Activated CD8-positive, alpha-beta memory T cell treated with anti-CD3 and anti-CD28 coated beads, Interleukin-2, amount 10 ng/mL, durations not matched to agents 7 days and 5 days (primary cell): Measurements from ENCODE around the gene TDRKH. TPM values are rescaled to one million over a fixed set of nuclear protein-coding genes. Genes with fewer than 3 reads are reported as not detected.

Experiments
- ATAC-seq: fragments of 150-1000 bp; cut with Tn5 transposase; one replicate; pipeline ENCODE4 v1.10.0; 2021; ENCODE audit warnings: moderate library complexity
- CTCF ChIA-PET: fragments of 350-600 bp; sonication (Branson Sonifier 250); formaldehyde crosslinking; loops from one replicate; lab custom pipeline; 2021; ENCODE audit warnings: antibody characterized with exemption; lab: Charles Lee
- DNase-seq: peaks from one replicate; pipeline ENCODE4 v3.0.0-alpha.2; 2020
- H3K27ac Mint-ChIP-seq: one replicate; pipeline ENCODE4 v1.8.0; 2021; ENCODE audit warnings: mild to moderate bottlenecking, mixed read lengths
- H3K27me3 Mint-ChIP-seq: one replicate; pipeline ENCODE4 v1.8.0; 2021; ENCODE audit warnings: mixed read lengths
- H3K36me3 Mint-ChIP-seq: one replicate; pipeline ENCODE4 v1.8.0; 2021; ENCODE audit warnings: mild to moderate bottlenecking, mixed read lengths
- H3K4me1 Mint-ChIP-seq: one replicate; pipeline ENCODE4 v1.8.0; 2021; ENCODE audit warnings: mixed read lengths
- H3K4me3 Mint-ChIP-seq: one replicate; pipeline ENCODE4 v1.8.0; 2021; ENCODE audit warnings: mild to moderate bottlenecking, moderate library complexity, mixed read lengths
- H3K9me3 Mint-ChIP-seq: one replicate; pipeline ENCODE4 v1.8.0; 2022; ENCODE audit warnings: low read depth, mixed read lengths
- total RNA-seq, 2 experiments: library from RNA; stranded (reverse); gene quantifications; one replicate each; pipeline ENCODE4 v1.2.3, GENCODE V29; 2021

The TDRKH gene, protein sequence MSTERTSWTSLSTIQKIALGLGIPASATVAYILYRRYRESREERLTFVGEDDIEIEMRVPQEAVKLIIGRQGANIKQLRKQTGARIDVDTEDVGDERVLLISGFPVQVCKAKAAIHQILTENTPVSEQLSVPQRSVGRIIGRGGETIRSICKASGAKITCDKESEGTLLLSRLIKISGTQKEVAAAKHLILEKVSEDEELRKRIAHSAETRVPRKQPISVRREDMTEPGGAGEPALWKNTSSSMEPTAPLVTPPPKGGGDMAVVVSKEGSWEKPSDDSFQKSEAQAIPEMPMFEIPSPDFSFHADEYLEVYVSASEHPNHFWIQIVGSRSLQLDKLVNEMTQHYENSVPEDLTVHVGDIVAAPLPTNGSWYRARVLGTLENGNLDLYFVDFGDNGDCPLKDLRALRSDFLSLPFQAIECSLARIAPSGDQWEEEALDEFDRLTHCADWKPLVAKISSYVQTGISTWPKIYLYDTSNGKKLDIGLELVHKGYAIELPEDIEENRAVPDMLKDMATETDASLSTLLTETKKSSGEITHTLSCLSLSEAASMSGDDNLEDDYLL
- 10 to 100 TPM; 16.4 to 17.1 TPM for total RNA-seq

DNA sequence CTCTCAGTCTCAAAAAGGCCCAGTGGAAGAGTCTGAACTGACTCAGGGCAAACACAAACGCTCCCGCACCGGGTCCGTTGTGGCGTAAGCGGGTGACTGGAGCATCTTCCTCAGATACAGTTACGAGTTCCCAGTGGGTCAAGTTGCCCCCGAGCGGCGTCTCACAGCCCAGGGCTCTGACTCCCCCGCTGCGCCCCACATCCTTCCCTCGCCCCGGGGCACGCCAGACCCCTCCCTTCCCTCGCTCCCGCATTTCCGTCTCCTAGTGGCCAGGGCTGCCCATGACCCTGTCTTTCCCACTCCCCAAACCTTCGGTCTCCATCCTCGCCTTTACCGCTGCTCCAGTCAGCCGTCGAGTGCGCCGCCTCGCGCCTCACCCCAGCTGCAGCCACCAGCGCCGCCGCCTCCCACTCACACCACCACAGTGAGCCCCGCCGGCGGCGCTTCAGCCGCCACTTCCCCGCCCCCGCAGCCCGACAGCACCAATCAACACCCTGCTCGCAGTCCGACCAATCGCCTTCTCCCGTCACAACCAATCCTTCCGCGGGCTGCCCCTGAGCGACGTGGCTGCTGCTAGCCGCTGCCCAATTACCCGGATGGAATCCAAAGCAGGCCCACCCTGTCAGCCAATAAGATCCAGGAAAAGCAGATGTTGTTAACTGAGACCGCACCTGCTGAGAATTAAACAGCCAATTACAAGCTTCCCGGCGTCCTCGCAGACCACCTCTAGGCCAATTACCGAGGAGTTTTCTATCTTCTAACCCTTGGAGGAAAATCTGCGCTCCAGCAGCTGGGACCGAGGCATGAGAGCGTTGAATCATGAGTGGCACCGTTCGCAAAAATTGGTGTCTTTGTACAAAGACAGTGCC lies at the start of gene TDRKH:
Gene TDRKH (minus strand): TSS at position 430 of the 869 bp plus-strand sequence. CDS start 7,478 bp downstream, outside the sequence.
- CTCF ChIA-PET = interaction anchor here (0.7 to 2.1 kb wide), 9 partner anchors 8 to 49 kb away, joined by 3 to 7 read pairs (median 3); partner anchors contain the start of gene C2CD4D
- Mint-ChIP-seq H3K27me3 (no peaks in the 10 kb centered on the region), H3K4me3 (peak within 1 kb of the TSS; percentile 97), H3K36me3 (peaks cover 4% of the 10 kb centered on the region), H3K4me1 (peaks cover 24% of the 10 kb centered on the region), H3K9me3 (no peaks in the 10 kb centered on the region), H3K27ac (peak within 1 kb of the TSS; percentile 87)
- peak; percentile 99 for DNase-seq
- peak; percentile 98 for ATAC-seq

DNA sequence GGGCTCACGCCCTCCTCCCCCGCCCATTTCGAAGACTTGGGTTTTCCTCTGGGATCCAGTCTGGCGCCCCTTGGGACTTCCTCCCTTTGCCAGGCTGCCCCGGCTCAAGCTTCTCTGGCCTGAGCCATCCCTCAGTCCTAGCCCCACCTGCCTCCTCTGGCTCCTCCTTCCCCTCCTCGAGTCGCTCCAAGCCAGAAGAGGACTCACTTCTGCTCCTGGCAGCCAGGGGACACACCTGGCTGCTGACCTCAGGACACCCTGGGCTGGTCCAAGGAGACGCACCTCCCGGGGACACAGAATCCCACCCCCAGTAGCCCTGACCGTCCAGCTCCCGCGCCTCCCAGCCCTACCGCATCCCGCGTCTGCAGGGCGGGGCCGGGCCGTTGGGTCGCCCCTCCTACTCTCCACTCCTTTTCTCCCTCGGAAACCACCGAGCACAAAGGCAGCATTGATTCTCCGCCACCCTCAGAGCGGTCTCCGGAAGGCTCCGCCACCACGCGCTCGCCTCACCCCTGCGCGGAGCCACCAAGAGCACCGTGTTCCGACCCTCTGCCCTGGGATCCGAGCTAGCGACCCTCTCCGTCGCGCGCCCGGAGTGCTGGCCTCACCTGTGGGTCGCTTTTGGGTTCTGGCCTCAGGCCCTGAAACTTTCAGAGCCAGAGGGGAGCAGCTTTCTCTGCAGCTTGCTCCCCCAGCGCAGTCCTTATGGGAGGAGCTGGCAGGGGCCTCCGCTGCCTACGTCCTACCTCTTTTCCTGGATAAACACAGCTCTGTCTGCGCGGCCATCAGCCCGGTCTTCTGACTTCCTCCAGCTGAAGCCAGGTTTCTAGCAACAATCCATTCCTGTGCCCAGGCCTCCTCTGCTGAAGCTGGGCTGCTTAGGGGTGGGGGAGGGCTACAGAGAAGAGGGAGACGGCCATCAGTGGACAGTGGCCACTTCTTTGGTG lies 49.4 kb upstream of the TDRKH start, which contains the start of gene C2CD4D:
Gene C2CD4D (minus strand): TSS at position 364 of the 947 bp plus-strand sequence. CDS start 831 bp downstream, outside the sequence.
- peak; percentile 76 for ATAC-seq
- Mint-ChIP-seq H3K9me3 (no peaks in the 10 kb centered on the region), H3K4me3 (peak within 1 kb of the TSS; percentile 79), H3K27ac (peak within 1 kb of the TSS; percentile 71), H3K4me1 (peaks cover 34% of the 10 kb centered on the region), H3K27me3 (peaks cover 2% of the 10 kb centered on the region), H3K36me3 (peaks cover 1% of the 10 kb centered on the region)
- CTCF ChIA-PET = interaction anchor here (0.6 to 1.8 kb wide), 10 partner anchors 9 to 307 kb away, joined by 3 to 8 read pairs (median 3); partner anchors contain the start of genes MRPL9 and TDRKH
- peak; percentile 80 for DNase-seq

DNA sequence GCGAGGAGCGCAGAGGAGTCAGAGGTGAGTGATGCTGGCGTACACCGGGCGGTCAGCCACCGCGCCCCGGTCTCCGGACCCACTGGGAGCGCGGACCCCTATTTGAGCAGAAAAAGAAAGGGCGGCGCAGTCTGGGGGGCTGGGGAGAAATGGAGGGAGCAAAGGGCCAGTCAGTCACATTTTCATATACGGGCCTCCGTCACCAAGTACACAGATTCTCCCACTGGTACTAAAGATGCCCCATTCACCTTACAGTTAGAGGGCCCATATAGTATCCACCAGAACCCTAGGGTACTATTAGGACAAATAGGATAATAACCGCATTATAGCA lies 48.7 kb upstream of the TDRKH start:
- ATAC-seq (no peak), DNase-seq (no peak)
- peak overlapping the region; percentile 71 for H3K27ac Mint-ChIP-seq
- peaks cover 2% of the 10 kb centered on the region for H3K27me3 Mint-ChIP-seq
- peaks cover 1% of the 10 kb centered on the region for H3K36me3 Mint-ChIP-seq
- H3K9me3 Mint-ChIP-seq = no peaks in the 10 kb centered on the region
- H3K4me1 Mint-ChIP-seq = peaks cover 40% of the 10 kb centered on the region
- H3K4me3 Mint-ChIP-seq = peak overlapping the region; percentile 79
- CTCF ChIA-PET = interaction anchor here (0.8 to 1.2 kb wide), 3 partner anchors 9 to 121 kb away, joined by 3 read pairs; partner anchors contain the start of gene TDRKH

DNA sequence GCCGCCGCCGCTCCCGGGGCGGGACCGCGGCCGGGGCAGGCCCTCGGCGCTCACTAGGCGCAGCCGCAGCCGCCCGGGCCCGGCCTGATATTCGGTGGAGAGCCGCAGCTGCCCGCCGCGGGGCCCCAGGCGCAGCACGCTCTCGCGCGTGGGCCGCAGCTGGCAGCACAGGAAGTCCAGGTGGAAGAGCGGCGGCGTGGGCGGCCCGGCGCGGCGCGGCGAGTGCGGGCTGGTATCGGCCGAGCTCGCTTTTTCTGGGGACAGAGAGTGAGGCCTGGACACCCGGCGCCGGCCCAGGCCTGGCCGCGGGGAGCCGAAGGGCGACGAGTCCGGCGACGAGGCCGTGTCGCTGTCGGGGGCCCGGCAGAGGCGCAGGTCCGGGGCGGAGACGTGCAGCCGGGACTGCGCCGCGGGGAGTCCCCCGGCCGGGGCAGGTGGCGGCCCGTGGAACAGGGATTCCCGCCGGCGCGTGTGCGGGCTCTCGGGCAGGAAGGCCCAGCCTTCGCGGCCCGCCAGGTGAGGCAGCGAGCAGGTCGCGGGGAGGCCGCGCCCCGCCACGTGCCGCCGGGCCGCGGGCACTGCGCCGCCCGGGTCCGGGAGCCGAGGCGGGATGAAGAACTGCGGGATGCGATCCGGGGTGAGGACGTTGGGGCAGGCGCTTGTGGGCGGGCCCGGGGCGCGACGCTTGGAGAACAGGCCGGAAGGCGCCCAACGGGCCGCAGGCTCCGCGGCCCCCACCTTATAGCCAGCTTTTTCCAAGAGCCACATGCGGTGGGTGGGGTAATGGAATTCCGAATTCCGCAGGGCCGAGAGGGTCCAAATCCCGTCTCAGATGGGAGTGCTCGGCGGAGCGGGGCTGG lies 48.2 kb upstream of the TDRKH start:
- Mint-ChIP-seq H3K4me1 (peaks cover 46% of the 10 kb centered on the region), H3K27ac (peak overlapping the region; percentile 71), H3K36me3 (peaks cover 1% of the 10 kb centered on the region), H3K9me3 (no peaks in the 10 kb centered on the region), H3K27me3 (peaks cover 2% of the 10 kb centered on the region), H3K4me3 (peak overlapping the region; percentile 79)
- ATAC-seq (peak; percentile 17), DNase-seq (no peak)
- CTCF ChIA-PET = interaction anchor here (1.2 to 2.7 kb wide), 2 partner anchors 8 to 16 kb away, joined by 3 to 6 read pairs; no protein-coding TSS in a partner anchor

DNA sequence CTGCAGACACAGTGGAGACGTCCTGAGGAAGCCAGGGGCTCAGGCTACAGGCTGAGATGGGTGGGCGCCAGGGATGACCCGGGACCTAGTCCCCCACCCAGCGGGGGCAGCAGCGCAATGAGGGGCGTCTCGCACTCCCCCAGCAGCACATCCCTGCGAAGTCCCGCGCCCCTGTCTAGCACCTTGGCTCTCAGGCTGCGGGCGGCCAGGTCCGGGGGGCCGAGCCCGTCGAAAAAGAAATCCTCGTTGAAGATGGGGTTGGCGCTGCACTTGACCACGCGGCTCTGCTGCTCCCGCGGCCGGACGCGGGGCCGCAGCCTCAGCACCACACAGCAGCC lies 47.6 kb upstream of the TDRKH start:
- CTCF ChIA-PET = interaction anchor here (2.7 kb wide), 1 partner anchor 15 kb away, joined by 6 read pairs; no protein-coding TSS in a partner anchor
- Mint-ChIP-seq H3K4me3 (peak overlapping the region; percentile 68), H3K36me3 (peaks cover 1% of the 10 kb centered on the region), H3K27me3 (peaks cover 2% of the 10 kb centered on the region), H3K4me1 (peaks cover 51% of the 10 kb centered on the region), H3K9me3 (no peaks in the 10 kb centered on the region), H3K27ac (peak overlapping the region; percentile 89)
- DNase-seq (no peak), ATAC-seq (no peak)

DNA sequence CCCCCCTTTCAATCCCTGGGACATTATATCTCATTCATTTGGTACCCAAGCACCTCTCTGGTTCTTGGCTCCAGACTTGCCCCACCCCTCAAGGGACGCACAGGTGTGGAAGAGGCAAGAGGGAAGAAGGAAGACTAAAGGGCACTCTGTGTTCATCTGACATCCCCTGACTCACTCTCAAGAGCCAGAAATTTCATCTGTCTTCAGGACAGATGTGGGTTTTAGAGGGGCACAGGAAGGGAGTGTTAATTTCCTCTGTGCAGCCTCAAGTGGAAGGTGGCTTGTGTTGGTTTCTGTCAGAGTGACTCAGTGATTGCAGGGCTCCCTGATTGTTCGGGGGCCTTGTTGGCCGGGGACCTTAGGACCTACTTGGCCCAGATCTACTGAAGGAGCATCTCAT lies 46.9 kb upstream of the TDRKH start:
- DNase-seq (peak; percentile 62), ATAC-seq (peak; percentile 17)
- peaks cover 1% of the 10 kb centered on the region for H3K36me3 Mint-ChIP-seq
- H3K4me1 Mint-ChIP-seq = peaks cover 54% of the 10 kb centered on the region
- peak overlapping the region; percentile 89 for H3K27ac Mint-ChIP-seq
- peaks cover 2% of the 10 kb centered on the region for H3K27me3 Mint-ChIP-seq
- CTCF ChIA-PET = interaction anchor here (0.6 to 3.4 kb wide), 26 partner anchors 9 to 536 kb away, joined by 3 to 25 read pairs (median 4); partner anchors contain the start of genes CELF3, MRPL9, RFX5 and TDRKH
- H3K4me3 Mint-ChIP-seq = peak overlapping the region; percentile 68
- no peaks in the 10 kb centered on the region for H3K9me3 Mint-ChIP-seq

DNA sequence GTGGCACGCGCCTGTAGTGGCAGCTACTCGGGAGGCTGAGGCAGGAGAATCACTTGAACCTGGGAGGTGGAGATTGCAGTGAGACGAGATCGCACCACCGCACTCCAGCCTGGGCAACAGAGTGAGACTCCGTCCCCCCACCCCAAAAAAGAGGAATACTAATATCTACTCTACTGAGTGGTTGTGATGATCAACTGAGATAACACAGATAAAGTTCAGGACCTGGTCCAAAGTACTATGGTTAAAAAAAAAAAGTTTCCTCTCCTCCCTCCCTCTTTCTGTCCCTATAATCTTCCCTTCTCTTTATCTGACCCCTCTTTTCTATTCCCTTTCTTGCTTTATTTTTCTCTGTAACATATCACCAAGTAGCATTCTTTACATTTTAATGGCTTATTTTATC lies 45.3 kb upstream of the TDRKH start:
- no peak for ATAC-seq
- peaks cover 64% of the 10 kb centered on the region for H3K4me1 Mint-ChIP-seq
- CTCF ChIA-PET = interaction anchor here (0.7 to 3.4 kb wide), 19 partner anchors 10 to 324 kb away, joined by 3 to 25 read pairs (median 4); partner anchors contain the start of genes CELF3, CGN, MRPL9 and TDRKH

DNA sequence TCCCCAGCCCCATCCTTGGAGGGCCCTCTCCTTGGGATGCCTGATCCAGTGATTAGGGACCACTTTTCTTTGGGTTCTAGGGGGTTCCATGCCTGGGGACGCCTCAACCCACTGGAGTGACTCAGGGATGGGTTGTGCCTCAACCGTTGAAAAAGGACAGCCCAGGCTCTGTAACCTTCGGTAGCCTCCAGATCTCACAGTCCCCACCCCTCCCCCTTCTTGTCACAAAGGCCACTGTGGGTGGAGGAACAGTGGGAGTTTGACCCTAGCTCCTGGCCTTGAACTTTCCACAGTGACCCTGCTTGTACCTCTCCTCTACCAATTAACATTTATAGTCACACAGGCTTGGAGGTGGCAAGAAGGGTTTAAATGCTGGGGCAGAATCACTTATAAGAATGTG lies 43.9 kb upstream of the TDRKH start:
- H3K4me3 Mint-ChIP-seq = no peak overlapping the region
- no peaks in the 10 kb centered on the region for H3K36me3 Mint-ChIP-seq
- DNase-seq (no peak), ATAC-seq (no peak)
- H3K9me3 Mint-ChIP-seq = no peaks in the 10 kb centered on the region
- H3K4me1 Mint-ChIP-seq = peaks cover 66% of the 10 kb centered on the region
- no peak overlapping the region for H3K27ac Mint-ChIP-seq
- H3K27me3 Mint-ChIP-seq = peaks cover 2% of the 10 kb centered on the region
- CTCF ChIA-PET = interaction anchor here (0.9 to 3.4 kb wide), 8 partner anchors 8 to 240 kb away, joined by 3 to 25 read pairs (median 4); partner anchors contain the start of gene MRPL9

More for the DNA sequence above, 45.3 kb upstream of the TDRKH start:
- Mint-ChIP-seq H3K36me3 (no peaks in the 10 kb centered on the region), H3K4me3 (no peak overlapping the region), H3K27me3 (peaks cover 2% of the 10 kb centered on the region), H3K27ac (no peak overlapping the region), H3K9me3 (no peaks in the 10 kb centered on the region)
- no peak for DNase-seq

DNA sequence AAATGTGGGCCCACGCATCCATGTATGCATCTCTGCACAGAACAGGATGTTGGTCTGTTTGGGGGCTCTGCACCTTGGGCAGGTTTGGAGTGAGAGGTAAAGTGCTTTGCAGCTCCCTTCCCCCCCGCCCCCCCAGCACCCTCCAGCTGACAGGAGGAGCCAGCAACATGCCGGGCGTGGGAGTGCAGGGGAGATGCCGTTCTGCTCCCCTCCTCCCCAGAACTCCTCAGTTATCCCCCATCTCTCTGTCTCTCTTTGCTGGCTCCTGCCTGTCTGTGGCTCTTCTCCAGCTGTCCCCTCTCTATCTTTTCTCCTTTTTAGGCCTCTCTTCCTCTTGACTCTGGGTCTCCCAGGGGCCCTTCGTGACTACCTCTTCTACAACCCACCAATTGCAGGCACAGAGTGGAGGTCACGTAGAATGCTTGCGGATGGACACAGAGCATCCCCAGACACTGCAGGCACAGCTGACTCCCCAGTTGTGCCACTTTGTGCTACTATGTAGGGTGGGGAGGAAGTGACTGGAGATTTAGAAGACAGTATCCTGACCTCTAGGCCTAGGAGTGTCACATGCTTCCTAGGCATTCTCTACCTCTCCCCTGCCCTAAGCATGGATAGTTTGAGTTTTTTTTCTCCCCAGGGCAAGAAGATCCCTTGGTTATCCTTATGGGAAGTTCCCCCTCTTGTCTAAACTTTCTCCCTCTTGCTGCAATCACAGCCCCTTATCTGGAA lies 43.0 kb upstream of the TDRKH start:
- peaks cover 2% of the 10 kb centered on the region for H3K27me3 Mint-ChIP-seq
- H3K4me1 Mint-ChIP-seq = peaks cover 75% of the 10 kb centered on the region
- H3K27ac Mint-ChIP-seq = peak overlapping the region; percentile 6
- CTCF ChIA-PET = interaction anchor here (1.0 to 1.2 kb wide), 2 partner anchors 13 kb away, joined by 3 to 4 read pairs; no protein-coding TSS in a partner anchor
- DNase-seq (no peak), ATAC-seq (no peak)
- no peaks in the 10 kb centered on the region for H3K36me3 Mint-ChIP-seq
- H3K4me3 Mint-ChIP-seq = no peak overlapping the region
- H3K9me3 Mint-ChIP-seq = no peaks in the 10 kb centered on the region

DNA sequence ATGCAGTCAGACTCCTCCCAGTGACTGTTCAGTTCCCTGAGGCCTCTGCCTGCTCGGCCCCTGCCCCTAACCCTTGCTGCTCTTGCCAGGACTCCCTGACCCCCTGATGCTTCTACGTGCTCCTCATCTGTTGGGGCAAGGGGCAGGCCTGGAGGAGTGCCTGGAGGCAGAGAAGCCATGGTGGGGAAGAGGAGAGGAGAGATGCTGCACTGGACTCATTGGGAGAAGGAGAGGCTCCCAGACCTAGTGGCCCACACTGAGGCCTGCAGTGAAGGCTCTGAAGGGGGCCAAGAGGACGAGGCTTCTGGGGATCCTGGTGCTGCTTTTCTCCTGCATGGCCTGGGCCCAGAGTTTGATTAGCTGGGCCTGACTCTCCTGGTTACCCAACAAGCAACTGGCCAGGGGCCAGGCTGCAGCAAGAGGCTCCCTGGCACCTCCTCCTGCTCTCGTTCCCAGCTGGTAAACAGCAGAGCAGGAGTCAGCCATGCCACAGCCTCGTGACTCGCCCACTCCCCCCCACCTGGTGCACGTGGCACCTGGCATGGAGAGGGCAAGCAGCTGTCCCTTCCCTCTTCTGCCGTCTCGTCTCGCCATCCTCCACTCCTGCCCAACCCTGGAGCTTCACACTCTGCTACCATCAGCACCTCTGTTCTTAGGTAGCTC lies 42.1 kb upstream of the TDRKH start:
- H3K27ac Mint-ChIP-seq = peak overlapping the region; percentile 52
- peaks cover 80% of the 10 kb centered on the region for H3K4me1 Mint-ChIP-seq
- no peak for ATAC-seq
- no peak for DNase-seq
- H3K4me3 Mint-ChIP-seq = no peak overlapping the region
- H3K9me3 Mint-ChIP-seq = no peaks in the 10 kb centered on the region
- H3K36me3 Mint-ChIP-seq = no peaks in the 10 kb centered on the region
- no peaks in the 10 kb centered on the region for H3K27me3 Mint-ChIP-seq
- CTCF ChIA-PET = interaction anchor here (0.8 to 1.0 kb wide), 2 partner anchors 12 to 239 kb away, joined by 3 to 4 read pairs; no protein-coding TSS in a partner anchor
